HepG2 (cell line): ENCODE measurements around the gene CCDC50. TPM values are rescaled to one million over a fixed set of nuclear protein-coding genes. Genes with fewer than 3 reads are reported as not detected.

ENCODE experiments used
- ASH2L ChIP-seq: fragments of 300-600, 200-600 bp; sonication (generic); IDR thresholded peaks from 2 replicates; pipeline ENCODE4 v1.7.0; 2017; ENCODE audit warnings: low read depth, mild to moderate bottlenecking, moderate library complexity, mixed read lengths, low read length; ENCODE audit not compliant: insufficient read length
- CREBL2 ChIP-seq: sonication (generic); formaldehyde crosslinking; IDR thresholded peaks from 2 replicates; pipeline ENCODE4 v1.8.1; 2023; ENCODE audit warnings: missing genetic modification reagents, mild to moderate bottlenecking, borderline replicate concordance
- FOSL2 ChIP-seq: sonication (generic); formaldehyde crosslinking; IDR thresholded peaks from 2 replicates; pipeline ENCODE4 v1.4.0; 2020; ENCODE audit warnings: missing genetic modification reagents
- HES4 ChIP-seq: sonication (generic); formaldehyde crosslinking; IDR thresholded peaks from 2 replicates; pipeline ENCODE4 v1.9.0; 2021; ENCODE audit warnings: mild to moderate bottlenecking, missing genetic modification reagents, borderline replicate concordance
- HMGXB4 ChIP-seq, 2 experiments: sonication (generic) in 1 of 2; formaldehyde crosslinking in 1 of 2; IDR thresholded peaks; 2 replicates each; pipeline versions ENCODE4 v1.4.0 to v1.6.1; 2018 to 2020; ENCODE audit warnings: missing genetic modification reagents in 2 of 2, borderline replicate concordance in 1 of 2, low read depth in 1 of 2, mild to moderate bottlenecking in 1 of 2, missing biosample characterization in 1 of 2
- HNF1B ChIP-seq: sonication (generic); formaldehyde crosslinking; IDR thresholded peaks from 2 replicates; pipeline ENCODE4 v1.5.1; 2020; ENCODE audit warnings: mild to moderate bottlenecking, moderate library complexity, missing genetic modification reagents
- HNF4A ChIP-seq: sonication (generic); formaldehyde crosslinking; IDR thresholded peaks from 2 replicates; pipeline ENCODE4 v1.4.0; 2020; ENCODE audit warnings: missing genetic modification reagents
- IRF2 ChIP-seq: IDR thresholded peaks from 2 replicates; pipeline ENCODE4 v1.6.1; 2018; ENCODE audit warnings: missing genetic modification reagents, missing compliant biosample characterization
- LCORL ChIP-seq, 2 experiments: fragments of 450-650 bp in 1 of 2; sonication (generic) in 1 of 2; formaldehyde crosslinking in 1 of 2; IDR thresholded peaks; 2 replicates each; pipeline versions ENCODE4 v1.5.0 to v1.6.1; 2017 to 2020; ENCODE audit warnings: antibody characterized with exemption in 1 of 2, missing genetic modification reagents in 1 of 2
- RARG ChIP-seq: sonication (generic); formaldehyde crosslinking; IDR thresholded peaks from 2 replicates; pipeline ENCODE4 v1.4.0; 2020; ENCODE audit warnings: low read depth, mild to moderate bottlenecking, missing genetic modification reagents
- RNF2 ChIP-seq: fragments of 450-650 bp; conservative IDR thresholded peaks from 2 replicates; pipeline ENCODE4 v1.6.1; 2016; ENCODE audit warnings: low read depth
- SALL1 ChIP-seq: sonication (generic); formaldehyde crosslinking; IDR thresholded peaks from 2 replicates; pipeline ENCODE4 v1.8.0; 2022; ENCODE audit warnings: mild to moderate bottlenecking, missing genetic modification reagents
- ZFP41 ChIP-seq: sonication (generic); formaldehyde crosslinking; IDR thresholded peaks from 2 replicates; pipeline ENCODE4 v1.4.0; 2020; ENCODE audit warnings: mild to moderate bottlenecking, missing genetic modification reagents, borderline replicate concordance
- ZNF501 ChIP-seq: sonication (generic); formaldehyde crosslinking; IDR thresholded peaks from 2 replicates; pipeline ENCODE4 v1.5.1; 2020; ENCODE audit warnings: mild to moderate bottlenecking, moderate library complexity, missing genetic modification reagents
- ZNF615 ChIP-seq: sonication (generic); formaldehyde crosslinking; IDR thresholded peaks from 2 replicates; pipeline ENCODE4 v1.5.0; 2020; ENCODE audit warnings: mild to moderate bottlenecking, missing genetic modification reagents, borderline replicate concordance
- ZNF781 ChIP-seq: sonication (generic); formaldehyde crosslinking; IDR thresholded peaks from 2 replicates; pipeline ENCODE4 v1.5.1; 2020; ENCODE audit warnings: borderline replicate concordance, mild to moderate bottlenecking, missing genetic modification reagents; ENCODE audit errors: not compliant biosample characterization
- polyA plus RNA-seq, 8 experiments: library from polyadenylated mRNA; depleted of rRNA in 3 of 8; stranded (reverse) in 7 of 8; unstranded in 1 of 8; fragments of >200 nt; fragmentation: Illumina TruSeq in 4 of 8; extraction: Trizol in 4 of 8; gene quantifications; 2 replicates each; pipeline versions ENCODE4 v1.2.1 to v1.2.3, GENCODE V29; 2011 to 2016; ENCODE audit warnings: low read depth in 4 of 8, missing spikeins in 1 of 8, mixed read lengths in 1 of 8; ENCODE audit not compliant: insufficient read depth in 1 of 8
- total RNA-seq, 5 experiments: library from RNA; depleted of rRNA; stranded (reverse); fragments of >200 nt; fragmentation: Illumina TruSeq; extraction: Trizol; gene quantifications; 2 replicates each; pipeline ENCODE4 v1.2.3, GENCODE V29; 2016; ENCODE audit warnings: low read depth in 1 of 5
- TF ChIP-seq, protein P1 (sequence below): IDR thresholded peaks from 2 replicates; pipeline ENCODE4 v1.6.1; 2012; ENCODE audit warnings: low read depth, low read length, improper control_type of control experiment
- TF ChIP-seq, protein P2 (sequence below): sonication (generic); formaldehyde crosslinking; conservative IDR thresholded peaks from 2 replicates; pipeline ENCODE4 v1.4.0; 2020; ENCODE audit warnings: mild to moderate bottlenecking, missing genetic modification reagents, moderate library complexity

CCDC50 gene
- total and polyA plus RNA-seq, 2 of the 13 experiments (the other 11 are each of a cell fraction or from before 2014, with no cell fraction given): 47.6 to 66.4 TPM

- peak; percentile 90 for TF ChIP-seq HNF1B (CRISPR knock-in tag)
- peak; percentile 73 for TF ChIP-seq ASH2L
- peak; percentile 37 for TF ChIP-seq ZNF781
- peak; percentile 47; the same call in 1 of the 2 replicates for TF ChIP-seq ZNF501 (CRISPR knock-in tag)
- TF ChIP-seq SALL1 (CRISPR knock-in tag): peak; percentile 21; the same call in 1 of the 2 replicates
- TF ChIP-seq LCORL (IDR thresholded peaks at IDR 0.05): no peak
- 0 out of 2 replicates have a peak, but pooled peaks have one; percentile 14 for TF ChIP-seq LCORL (CRISPR knock-in tag; IDR thresholded peaks at IDR 0.05)
- no peak for TF ChIP-seq RARG
- TF ChIP-seq CREBL2 (CRISPR knock-in tag): no peak
- TF ChIP-seq IRF2 (CRISPR knock-in tag): 0 out of 2 replicates have a peak, but pooled peaks have one; percentile 14
- TF ChIP-seq HMGXB4 (CRISPR knock-in tag; IDR thresholded peaks at IDR 0.05; ENCODE audit: borderline replicate concordance in 1 of 2, low read depth in 1 of 2): 0 out of 4 replicates have a peak, but pooled peaks of 1 of the 2 experiments have one; percentile 19
- TF ChIP-seq ZNF615 (CRISPR knock-in tag): no peak
- TF ChIP-seq, protein P1, sequence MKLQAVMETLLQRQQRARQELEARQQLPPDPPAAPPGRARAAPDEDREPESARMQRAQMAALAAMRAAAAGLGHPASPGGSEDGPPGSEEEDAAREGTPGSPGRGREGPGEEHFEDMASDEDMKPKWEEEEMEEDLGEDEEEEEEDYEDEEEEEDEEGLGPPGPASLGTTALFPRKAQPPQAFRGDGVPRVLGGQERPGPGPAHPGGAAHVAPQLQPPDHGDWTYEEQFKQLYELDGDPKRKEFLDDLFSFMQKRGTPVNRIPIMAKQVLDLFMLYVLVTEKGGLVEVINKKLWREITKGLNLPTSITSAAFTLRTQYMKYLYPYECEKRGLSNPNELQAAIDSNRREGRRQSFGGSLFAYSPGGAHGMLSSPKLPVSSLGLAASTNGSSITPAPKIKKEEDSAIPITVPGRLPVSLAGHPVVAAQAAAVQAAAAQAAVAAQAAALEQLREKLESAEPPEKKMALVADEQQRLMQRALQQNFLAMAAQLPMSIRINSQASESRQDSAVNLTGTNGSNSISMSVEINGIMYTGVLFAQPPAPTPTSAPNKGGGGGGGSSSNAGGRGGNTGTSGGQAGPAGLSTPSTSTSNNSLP: peak; percentile 49; the same call in 1 of the 2 replicates
- TF ChIP-seq RNF2: no peak
- TF ChIP-seq, protein P2, sequence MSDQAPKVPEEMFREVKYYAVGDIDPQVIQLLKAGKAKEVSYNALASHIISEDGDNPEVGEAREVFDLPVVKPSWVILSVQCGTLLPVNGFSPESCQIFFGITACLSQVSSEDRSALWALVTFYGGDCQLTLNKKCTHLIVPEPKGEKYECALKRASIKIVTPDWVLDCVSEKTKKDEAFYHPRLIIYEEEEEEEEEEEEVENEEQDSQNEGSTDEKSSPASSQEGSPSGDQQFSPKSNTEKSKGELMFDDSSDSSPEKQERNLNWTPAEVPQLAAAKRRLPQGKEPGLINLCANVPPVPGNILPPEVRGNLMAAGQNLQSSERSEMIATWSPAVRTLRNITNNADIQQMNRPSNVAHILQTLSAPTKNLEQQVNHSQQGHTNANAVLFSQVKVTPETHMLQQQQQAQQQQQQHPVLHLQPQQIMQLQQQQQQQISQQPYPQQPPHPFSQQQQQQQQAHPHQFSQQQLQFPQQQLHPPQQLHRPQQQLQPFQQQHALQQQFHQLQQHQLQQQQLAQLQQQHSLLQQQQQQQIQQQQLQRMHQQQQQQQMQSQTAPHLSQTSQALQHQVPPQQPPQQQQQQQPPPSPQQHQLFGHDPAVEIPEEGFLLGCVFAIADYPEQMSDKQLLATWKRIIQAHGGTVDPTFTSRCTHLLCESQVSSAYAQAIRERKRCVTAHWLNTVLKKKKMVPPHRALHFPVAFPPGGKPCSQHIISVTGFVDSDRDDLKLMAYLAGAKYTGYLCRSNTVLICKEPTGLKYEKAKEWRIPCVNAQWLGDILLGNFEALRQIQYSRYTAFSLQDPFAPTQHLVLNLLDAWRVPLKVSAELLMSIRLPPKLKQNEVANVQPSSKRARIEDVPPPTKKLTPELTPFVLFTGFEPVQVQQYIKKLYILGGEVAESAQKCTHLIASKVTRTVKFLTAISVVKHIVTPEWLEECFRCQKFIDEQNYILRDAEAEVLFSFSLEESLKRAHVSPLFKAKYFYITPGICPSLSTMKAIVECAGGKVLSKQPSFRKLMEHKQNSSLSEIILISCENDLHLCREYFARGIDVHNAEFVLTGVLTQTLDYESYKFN: peak; percentile 12; the same call in 1 of the 2 replicates
- peak; percentile 75 for TF ChIP-seq HNF4A (CRISPR knock-in tag)
- no peak for TF ChIP-seq ZFP41 (CRISPR knock-in tag)
- TF ChIP-seq HES4 (CRISPR knock-in tag): no peak
- 0 out of 2 replicates have a peak, but pooled peaks have one; percentile 8 for TF ChIP-seq FOSL2 (CRISPR knock-in tag)
These were observed 24.0 kb downstream of the CCDC50 start (continued) for GRCh38 chr3:191353022-191353777.
